Anterior cingulate cortex (tissue), 58 donors: ENCODE results near the gene ZNF526.
"Not testable (repeated sequence)": the region's sequence is repeated elsewhere in the genome, so short reads cannot be mapped to it uniquely, and the experiment has no call there.

Experiments used
- DNase-seq, 58 donors: peaks; one replicate each; lab custom pipeline; 2025; lab: John Stamatoyannopoulos, UW

Gene ZNF526

DNA sequence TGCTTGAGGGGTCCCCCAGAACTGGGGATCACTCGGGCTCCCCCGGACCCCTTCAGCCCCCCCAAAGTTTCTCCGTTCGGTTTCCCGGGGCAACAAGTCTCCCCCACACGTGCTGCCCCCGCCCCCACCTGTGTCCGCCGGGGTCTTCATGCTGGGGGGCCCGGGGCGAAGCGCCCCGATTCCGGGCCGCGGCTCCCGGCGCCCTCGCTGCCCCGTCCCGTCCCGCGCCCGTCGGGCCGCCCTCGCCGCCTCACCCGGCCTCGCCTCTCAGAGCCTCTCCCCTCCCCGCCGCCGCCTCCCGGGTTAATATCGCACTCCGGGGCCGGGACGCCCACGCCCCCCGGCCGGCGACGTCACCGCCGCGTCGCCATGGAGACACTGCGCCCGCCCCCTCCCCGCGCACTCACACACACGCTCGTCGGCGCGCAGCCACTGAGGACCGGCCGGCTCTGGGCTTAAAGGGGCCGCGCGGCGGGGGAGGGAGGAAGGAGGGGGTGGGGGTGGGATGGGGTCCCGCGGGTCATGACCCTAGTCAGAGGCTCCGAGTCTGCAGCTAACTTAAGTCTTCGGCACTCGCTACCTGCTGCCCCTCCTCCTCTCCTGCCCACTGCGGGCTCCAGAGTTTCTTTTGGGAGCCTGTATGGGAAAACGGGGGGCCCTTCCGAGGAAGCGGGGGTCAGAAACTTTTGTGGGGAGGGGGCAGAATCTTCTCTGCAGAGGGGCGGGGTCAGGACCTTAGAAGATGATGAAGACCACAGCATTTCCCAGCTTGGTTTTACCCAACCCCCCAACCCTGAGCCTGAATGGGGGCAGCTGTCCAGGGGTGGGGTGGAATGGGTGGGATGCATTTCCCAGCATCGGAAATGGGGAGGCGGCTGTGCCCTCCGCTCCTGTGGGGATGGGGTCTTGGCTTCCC lies 35.0 kb downstream of the ZNF526 start, which contains the start of gene ERF:
Gene ERF, minus strand, starts transcription at position 279 of the 916 bp plus-strand sequence. Its CDS starts 129 bp downstream, at position 150.
- DNase-seq: peak; percentile 31 to 96 (median 91)

DNA sequence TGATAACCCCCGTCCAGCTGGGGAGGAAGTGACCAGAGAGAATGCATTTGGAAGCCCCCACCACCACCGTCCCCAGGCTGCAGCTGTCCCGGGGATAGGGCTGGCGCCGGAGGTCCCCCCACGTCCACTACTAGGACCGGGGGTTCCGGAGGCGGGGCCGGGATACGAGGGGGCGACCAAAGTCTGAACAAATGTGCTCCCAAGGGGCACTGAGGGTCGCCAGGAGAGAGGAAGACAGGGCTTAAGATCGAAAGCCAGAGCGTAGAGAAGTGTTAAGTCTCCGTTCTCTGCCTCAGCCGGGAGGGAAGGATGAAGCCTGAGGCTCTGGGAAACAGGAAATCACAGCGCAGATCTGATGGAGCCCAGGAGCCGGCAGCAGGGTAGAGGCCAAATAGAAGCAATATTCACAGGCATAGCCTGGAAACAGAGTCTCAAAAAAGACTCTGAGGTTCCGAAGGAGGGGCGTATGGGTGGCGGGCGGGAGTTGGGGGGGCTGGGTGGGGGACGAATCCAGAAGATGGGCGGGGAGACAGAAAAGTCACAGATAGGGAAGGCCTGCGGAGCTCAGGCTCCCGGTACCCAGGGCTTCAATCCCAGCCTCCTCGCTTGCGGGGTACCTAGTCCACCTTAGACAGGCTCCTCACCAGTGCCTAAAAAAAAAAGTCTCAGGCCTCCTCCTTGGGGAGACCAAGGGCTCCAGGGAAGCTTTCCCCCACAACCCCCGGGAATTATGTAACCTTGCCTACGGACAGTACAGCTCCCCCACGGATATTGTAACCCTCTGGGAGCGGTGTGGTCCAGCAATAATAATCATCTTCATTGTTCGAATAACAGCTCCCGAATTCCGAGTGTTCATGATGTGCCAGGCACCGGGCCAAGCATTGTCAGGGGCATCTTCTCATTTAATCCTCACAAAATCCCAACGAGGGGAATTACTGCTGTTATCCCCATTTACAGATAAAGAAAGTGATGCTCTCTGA lies 35.9 kb downstream of the ZNF526 start:
- peak in 40 of 58 donors; percentile 18 to 80 (median 55) for DNase-seq

DNA sequence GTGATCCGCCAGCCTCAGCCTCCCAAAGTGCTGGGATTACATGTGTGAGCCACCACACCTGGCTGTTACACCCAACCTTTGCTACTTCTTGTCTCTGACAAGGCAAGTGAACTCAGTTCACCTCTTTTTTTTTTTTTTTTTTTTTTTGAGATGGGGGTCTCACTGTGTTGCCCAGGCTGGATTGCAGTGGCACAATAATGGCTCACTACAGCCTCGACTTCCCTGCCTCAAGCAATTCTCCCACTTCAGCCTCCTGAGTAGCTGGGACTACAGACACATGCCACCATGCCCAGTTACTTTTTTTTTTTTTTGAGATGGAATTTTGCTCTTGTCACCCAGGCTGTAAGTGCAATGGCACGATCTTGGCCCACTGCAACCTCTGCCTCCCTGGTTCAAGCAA lies 37.7 kb downstream of the ZNF526 start:
- DNase-seq: not testable (repeated sequence)

DNA sequence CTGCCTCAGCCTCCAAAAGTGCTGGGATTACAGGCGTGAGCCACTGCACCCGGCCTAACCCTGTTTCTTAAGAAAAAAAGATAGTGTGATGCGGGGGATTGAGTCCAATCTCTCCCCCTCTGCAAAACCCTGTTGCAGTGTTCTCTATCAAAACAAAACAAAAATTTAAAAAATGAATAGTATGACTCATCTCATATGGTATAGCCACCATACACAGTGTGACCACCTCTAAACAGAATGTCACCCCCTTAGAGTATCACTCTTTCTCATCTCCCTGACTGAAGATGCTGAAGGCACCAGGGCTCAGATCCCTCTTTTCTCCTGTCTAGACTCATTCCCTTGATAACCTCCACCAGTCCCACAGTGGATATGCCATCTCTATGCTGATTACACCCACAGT lies 41.7 kb downstream of the ZNF526 start:
- no peak for DNase-seq

DNA sequence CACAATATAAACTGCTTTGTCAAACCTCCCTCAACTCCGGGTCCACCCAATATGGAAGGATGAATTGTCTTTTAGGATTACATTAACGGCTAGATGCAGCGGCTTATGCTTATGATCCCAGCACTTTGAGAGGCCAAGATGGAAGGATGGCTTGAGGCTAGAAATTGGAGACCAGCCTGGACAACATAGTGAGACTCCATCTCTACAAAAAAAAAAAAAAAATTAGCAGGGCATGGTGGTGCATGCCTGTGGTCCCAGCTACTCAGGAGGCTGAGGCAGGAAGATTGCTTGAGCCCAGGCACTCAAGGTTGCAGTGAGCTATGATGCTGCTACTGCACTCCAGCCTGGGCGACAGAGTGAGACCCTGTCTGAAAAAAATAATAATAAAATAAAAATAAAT lies 46.0 kb downstream of the ZNF526 start:
- not testable (repeated sequence) for DNase-seq

- not testable (repeated sequence) for DNase-seq
Measured at GRCh38 chr19:42266928-42267603, 47.0 kb downstream of the ZNF526 start.

GRCh38 chr19:42267644-42268141 lies 47.6 kb downstream of the ZNF526 start:
- DNase-seq: no peak

DNA sequence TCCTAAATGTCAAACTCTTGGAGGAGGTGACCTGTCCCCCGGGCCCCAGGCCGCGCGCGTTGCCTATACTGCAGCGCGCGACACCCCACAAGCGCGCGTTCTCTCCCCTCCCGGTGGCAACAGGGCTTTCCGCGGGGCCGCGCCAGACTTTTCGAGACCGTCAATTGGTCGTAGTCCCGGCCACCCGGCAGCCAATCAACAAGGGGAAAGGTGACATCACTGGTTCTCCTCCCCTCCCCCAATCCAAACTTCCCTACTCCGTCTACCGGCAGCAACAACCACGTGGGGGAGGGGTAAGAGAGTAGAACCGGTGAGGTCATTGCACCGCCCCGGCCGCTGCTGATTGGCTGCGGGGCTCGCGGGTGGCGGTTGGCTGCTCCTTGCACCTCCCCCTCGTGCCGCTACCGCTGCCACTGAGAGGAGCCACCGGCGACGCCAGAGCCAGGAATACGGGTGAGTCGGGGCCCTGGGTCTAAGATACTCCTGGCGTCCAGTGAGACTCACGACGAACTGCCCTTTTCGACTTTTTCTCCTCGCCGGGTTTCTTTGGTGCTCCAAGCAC lies 48.1 kb downstream of the ZNF526 start:
- peak; percentile 97 to 100 (median 100) for DNase-seq

- peak; percentile 98 to 100 (median 100) for DNase-seq
Measured at GRCh38 chr19:42268704-42269477, 48.8 kb downstream of the ZNF526 start, which contains the start of gene CIC. Gene CIC (plus strand): TSS chr19:42269252. CDS start chr19:42271784, 2,532 bp downstream.

- peak in 1 of 58 donors; percentile 18 for DNase-seq
Measured at GRCh38 chr19:42269478-42270345, 49.6 kb downstream of the ZNF526 start.

DNA sequence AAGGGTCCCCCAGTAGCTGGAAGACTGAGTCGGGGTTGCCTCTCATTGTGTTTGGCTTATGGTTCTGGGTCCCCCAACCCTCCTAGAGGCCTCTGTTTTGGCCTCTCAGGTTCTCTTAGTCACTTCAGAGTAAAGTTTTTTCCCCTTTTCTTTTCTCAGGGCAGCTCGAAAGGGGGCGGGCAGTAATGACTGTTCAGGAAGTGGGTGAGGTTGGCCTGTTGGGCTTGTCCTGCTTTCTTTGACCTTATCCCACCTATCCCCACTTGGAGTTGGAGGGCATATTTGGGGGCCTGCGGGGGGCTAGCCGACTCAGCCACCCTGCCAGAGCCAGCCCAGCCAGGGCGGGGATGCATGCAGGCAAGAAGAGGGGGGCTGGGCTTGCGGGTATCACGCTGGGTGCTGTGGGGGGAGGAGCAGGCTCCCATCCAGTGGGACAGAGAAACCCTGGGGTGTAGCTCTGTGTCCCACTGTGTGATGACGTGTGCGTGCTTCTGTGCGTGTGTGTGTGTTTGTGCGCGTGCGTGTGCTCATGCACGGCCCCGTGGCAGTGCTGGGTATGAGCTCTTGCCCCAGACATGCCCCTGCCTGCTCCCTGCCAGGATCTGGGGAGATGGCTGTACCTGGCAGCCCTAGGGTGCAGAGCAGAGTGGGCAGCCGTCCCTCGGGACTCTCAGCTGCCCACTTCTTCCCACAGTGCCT lies 50.4 kb downstream of the ZNF526 start:
- peak in 36 of 58 donors; percentile 26 to 83 (median 44) for DNase-seq

DNA sequence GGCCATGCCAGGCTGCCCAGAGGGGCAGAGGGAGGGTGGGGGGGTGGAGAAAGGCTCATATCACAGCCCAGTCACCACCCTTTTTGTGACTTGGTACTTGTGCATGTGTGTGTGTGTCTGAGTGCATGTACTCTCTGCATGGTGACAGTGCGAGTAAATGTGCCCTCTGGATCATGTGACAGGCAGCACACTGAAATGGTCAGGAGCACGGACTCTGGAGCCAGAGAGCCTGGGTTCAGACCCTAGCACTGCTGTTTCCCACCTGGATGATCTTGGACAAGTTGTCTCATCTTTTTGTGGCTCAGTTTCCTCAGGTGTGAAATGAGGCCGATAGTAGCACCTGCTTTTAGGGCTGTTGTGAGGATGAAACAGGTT lies 50.9 kb downstream of the ZNF526 start:
- peak in 2 of 58 donors; percentile 61 to 67 for DNase-seq

DNA sequence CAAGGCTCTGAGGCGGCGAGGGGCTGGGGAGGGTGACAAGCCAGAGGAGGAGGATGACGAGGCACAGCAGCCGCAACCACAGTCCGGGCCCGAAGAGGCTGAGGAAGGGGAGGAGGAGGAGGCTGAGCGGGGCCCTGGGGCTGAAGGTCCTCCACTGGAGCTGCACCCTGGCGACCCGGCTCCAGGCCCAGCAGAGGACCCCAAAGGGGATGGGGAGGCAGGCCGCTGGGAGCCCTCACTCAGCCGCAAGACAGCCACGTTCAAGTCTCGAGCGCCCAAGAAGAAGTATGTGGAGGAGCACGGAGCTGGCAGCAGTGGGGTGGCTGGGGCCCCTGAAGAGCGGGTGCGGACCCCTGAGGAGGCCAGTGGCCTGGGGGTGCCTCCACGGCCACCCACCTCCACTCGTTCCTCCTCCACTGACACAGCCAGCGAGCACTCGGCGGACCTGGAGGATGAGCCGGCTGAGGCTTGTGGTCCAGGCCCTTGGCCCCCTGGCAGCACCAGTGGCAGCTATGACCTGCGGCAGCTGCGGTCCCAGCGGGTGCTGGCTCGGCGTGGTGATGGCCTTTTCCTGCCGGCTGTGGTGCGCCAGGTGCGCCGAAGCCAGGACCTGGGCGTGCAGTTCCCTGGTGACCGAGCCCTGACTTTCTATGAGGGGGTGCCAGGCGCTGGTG lies 51.9 kb downstream of the ZNF526 start:
- no peak for DNase-seq

- no peak for DNase-seq
Measured at GRCh38 chr19:42272535-42272897, 52.4 kb downstream of the ZNF526 start.

DNA sequence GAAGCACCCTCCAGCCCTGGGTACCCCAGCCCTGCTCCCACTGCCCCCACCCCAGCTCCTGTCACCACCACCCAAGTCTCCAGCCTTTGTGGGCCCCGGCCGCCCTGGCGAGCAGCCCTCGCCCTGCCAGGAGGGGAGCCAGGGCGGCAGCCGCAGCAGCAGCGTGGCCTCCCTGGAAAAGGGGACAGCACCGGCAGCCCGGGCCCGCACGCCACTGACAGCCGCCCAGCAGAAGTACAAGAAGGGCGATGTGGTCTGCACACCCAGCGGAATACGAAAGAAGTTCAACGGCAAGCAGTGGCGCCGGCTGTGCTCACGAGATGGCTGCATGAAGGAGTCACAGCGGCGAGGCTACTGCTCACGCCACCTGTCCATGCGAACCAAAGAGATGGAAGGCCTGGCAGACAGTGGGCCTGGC lies 52.9 kb downstream of the ZNF526 start:
- no peak for DNase-seq

DNA sequence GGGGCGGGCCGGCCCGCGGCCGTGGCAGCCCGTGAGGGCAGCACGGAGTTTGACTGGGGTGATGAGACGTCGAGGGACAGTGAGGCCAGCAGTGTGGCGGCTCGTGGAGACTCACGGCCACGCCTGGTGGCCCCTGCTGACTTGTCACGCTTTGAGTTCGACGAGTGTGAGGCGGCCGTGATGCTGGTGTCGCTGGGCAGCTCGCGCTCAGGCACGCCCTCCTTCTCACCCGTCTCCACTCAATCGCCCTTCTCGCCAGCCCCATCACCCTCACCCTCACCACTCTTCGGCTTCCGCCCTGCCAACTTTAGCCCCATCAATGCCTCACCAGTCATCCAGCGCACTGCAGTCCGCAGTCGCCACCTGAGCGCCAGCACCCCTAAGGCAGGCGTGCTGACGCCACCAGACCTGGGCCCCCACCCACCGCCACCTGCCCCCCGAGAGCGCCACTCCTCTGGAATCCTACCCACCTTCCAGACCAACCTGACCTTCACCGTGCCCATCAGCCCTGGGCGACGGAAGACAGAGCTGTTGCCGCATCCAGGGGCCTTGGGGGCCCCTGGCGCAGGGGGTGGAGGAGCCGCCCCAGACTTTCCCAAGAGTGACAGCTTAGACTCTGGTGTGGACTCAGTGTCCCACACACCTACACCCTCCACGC lies 53.4 kb downstream of the ZNF526 start:
- no peak for DNase-seq
